Stimulated activated naive CD8-positive, alpha-beta T cell treated with anti-CD3 and anti-CD28 coated beads, Interleukin-15, Interleukin-2, amounts not matched to agents 100 U/mL and 50 U/mL, for 24 hours (primary cell): ENCODE results near the gene SPP2.

Source experiments
- ATAC-seq: fragments of 150-1000 bp; cut with Tn5 transposase; one replicate; pipeline ENCODE4 v1.10.0; 2021
- DNase-seq: peaks from one replicate; pipeline ENCODE4 v3.0.0; 2021

The SPP2 gene

DNA sequence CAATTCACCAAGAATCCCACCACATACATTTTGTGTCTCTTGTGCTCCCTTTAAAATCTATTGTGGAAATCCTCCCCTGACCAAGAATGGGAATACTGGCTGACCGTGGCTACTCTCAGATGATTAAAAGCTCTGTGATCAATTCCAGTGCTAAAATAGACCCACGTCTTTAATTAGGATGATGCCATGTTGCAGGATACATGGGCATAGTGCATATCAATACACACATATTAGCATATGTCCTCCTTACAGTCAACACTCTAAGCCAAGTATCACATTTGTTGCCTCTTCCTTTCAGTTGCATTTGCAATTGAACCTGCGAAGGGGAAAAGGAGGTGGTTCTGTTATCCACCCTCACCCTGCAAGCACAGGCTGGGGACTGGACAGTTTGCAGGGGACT, 41.8 kb downstream of the SPP2 start:
- ATAC-seq = no peak
- no peak for DNase-seq

DNA sequence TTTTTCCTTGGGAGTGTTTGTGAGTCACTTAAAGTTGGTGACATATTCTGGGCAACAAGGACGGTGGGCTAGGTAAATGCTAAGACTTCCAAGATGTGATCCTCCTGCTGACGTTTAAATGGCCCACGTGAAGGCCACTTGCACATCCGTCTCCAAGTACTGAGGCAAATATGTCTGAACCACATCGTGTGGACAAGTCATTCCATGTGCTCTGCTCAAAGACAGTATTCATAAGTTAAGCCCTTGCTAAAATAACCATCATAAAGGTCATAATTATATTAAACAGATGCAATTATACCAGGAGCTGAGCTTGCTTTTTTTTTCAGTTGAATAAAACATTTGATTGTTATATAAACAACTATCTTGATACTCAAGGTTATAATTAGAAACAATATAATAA, 44.8 kb downstream of the SPP2 start:
- no peak for DNase-seq
- ATAC-seq = no peak

DNA sequence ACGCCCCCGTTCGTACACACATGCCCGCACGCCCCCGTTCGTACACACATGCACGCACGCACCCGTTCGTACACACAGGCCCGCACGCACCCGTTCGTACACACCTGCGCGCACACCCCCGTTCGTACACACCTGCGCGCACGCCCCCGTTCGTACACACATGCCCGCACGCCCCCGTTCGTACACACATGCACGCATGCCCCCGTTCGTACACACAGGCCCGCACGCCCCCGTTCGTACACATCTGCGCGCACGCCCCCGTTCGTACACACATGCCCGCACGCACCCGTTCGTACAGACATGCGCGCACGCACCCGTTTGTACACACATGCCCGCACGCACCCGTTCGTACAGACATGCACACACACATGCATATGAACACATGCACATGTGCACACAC, 45.7 kb downstream of the SPP2 start:
- ATAC-seq (no peak), DNase-seq (no peak)

DNA sequence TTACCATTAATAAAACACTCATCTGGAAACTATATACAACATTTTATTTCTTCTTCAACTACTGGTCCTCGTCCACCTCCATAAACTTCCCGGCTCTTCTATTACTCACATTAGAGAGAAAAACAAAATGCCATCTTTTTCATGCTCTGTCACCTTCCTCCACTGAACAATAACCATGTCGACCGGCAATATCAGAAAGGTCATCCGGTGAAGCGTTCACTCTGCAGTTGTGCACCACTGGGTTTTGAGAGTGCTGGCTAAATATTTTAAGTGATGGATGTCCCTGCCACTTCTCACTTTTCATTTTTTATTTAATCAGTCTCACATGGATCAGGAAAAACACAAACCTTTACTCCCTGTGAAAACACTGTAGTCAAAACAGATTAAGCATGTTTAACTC, 48.2 kb downstream of the SPP2 start:
- ATAC-seq = no peak
- DNase-seq = no peak

DNA sequence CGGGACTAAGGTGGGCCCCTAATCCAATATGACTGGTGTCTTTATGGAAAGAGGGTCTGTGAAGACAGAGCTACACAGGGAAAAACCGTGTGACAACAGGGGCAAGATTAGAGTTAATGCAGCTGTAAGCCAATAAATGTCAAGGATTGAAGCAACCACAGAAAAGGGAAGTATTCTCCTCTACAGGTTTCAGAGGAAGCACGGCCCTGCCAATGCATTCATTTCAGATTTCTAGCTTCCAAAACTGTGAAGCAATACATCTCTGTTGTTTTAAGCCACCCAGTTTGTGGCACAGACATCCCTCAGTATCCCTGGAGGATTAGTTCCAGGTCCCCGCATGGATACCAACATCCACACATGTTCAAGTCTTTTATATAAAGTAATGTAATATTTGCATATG, 48.8 kb downstream of the SPP2 start:
- ATAC-seq = no peak

DNA sequence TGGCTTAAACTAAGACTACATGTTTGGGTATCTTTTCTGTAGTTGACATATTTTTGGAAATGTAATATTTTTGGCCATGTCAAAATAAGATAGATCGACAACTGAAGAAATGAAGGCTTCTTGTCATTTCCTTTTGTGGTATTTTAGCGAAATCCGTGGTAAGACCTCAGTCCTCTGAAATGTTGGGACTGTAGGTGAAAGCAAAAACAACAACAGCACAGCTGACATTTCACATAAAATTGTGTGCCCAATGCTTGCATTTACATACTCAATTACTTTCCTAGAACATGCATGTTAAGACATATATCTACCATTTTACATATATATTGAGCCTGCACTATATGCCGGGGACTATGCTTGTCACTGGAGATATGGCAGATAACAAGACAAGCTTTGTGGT, 50.2 kb downstream of the SPP2 start:
- DNase-seq = no peak
- no peak for ATAC-seq

More for the DNA sequence above, 48.8 kb downstream of the SPP2 start:
- no peak for DNase-seq

DNA sequence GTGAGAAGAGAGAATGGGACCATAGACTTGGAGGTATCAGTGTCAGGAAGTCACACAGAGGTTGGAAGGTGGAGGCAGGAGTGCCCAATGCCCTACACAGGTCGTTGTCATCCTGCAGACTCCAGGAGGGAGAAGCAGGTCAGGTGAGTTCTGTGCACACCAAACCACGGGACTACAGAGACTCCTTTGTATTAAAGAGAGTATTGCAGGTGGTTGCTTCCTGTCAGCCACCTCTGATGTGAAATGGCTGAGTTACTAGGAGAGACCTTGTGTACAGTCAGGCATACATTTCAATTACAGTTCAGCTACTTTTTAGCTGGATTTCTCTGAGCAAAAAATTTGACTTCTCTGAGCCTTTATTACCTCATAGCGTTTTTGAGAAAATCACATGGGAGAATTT, 51.6 kb downstream of the SPP2 start:
- DNase-seq = no peak
- ATAC-seq = no peak

DNA sequence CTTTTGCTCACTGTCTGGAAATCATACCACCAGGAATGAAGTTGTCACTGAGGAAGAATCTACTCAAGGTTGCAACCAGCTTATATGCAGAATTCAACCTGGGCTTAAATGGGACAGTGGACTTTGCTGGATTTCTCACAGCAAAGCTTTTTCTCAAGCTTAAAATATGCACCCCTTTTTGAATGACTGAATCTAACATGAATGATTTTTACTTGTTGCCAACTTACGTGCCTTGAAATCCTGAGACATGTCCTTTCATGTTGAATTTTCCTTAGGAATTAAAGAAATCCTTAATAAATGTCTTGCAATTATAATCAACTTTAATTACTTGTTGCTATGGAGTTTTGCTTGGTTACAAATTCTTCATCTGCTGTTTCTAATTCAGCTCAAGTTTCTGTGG, 57.4 kb downstream of the SPP2 start:
- ATAC-seq (no peak), DNase-seq (no peak)

DNA sequence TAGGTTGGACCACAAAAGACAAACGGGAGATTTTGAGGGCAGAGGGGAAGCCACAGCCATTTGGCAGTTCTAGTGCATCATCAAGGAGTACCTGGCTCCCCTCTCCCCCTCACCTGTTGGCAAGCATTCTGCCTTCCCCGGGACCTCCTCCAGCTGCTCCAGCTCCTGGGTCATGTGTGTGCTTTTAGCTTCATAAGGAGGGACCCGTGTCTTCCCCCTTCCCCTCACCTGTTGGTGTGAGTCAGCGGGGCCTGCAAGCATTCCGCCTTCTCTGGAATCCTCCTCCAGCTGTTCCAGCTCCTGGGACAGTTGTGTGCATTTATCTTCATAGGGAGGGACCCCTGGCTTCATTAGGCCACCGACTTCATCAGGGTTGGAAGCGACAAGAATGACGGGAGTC, 58.8 kb downstream of the SPP2 start:
- no peak for DNase-seq
- ATAC-seq = no peak

DNA sequence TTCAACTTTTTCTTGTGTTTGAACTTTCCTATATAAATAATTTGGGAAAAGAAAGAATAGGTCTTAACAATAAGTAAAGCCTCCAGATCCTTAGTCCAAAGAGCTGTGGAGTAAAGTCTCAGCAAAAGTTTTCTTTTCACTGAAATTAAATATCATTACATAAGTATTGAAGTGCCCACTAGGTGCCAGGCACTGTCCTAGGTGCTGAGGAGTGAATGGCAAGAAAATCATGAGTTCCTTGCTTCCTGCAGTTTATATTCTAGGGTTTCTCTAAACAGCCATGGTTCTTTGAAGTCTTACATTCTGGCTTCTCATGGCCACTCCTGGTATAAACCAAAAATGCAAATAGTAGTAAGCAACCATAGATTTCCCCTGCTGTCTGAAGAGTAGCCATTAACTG, 59.7 kb downstream of the SPP2 start:
- no peak for ATAC-seq
- DNase-seq = no peak

DNA sequence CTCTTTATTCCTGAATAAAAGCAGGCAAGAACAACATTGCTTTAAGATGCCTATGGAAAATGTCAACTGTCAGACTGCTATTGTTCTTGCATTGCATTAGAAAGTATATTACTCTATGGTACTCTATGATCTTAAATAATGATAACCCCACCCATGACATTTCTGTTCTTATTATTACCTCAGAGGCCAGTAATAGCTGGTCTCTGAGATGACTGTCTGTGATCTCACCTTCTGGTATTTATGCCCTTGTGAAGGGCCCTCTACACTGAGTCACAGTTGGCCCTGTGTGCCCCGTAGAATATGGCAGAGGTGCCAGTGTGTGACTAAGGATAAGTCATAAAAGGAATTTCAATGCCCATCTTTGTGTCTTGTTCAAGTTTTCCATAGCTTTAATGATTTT, 61.0 kb downstream of the SPP2 start:
- ATAC-seq = peak; percentile 71
- no peak for DNase-seq

DNA sequence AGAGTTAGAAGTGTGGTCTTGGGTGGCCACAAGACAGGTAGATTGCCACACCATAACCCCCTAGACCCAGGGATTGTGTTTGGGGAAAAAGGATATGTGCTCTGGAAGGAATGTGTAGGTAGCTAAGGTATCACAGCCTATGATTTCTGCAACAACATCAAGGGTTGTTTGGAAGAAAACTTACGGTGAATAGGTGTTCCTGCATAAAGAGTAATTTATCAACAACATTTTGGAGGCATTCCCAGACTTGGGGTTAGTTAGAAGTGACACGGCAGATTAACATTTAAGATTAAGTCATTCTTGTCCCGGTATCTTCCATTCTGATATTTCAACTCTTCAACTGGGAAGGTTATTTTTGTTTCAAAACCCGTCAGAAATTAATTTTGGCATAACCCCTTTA, 65.5 kb downstream of the SPP2 start:
- ATAC-seq (no peak), DNase-seq (no peak)

DNA sequence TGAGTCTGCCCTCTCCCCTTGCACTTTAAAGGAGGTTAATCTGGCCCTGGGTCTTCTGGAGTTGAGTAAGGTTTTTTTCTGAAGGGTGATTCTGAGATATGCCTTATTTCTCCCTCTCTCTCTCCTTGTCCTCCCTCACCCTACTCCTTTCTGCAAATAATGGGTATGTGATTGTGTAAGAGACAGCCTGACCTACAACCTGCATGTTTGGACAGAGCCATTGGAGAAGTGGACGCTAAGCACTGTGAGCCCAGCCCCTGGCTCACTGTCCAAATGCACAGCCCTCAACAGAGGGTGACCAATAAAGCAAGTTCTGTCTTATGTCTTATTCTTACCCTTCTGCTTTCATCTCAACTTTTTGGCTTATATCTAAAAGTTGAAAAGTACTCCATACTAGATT, 71.5 kb downstream of the SPP2 start:
- DNase-seq (no peak), ATAC-seq (no peak)

DNA sequence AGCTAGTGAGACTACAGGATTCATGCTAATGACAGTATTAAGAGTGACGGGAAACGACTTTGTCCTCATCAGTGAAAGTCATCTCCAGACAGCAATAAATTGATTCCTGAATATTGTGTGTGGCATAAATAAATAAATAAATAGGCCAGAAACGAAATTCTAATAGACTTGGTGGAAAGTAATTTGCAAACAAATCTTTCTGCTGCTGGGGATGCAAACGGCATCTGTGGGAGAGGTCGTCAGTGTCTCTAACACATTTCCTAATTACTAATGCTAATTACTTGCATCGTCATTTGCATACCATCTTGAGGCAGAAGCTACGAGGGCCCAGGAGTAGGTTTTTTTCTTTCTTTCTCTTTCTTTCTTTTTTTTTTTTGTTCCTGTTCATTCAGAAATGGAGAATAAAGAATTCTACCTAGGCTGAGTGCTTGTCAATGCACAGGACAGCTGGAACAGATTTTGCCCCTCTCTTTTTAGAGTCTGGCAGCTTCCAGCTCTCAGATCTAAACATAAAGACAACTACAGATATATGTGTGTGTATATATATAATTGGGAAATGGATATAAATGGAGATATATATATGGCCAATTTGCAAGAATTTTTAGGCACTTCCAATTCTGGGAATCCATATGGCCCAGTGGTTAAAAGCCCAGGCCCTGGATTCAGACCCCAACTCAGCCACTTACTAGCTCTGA, 75.1 kb downstream of the SPP2 start:
- DNase-seq (no peak), ATAC-seq (no peak)

DNA sequence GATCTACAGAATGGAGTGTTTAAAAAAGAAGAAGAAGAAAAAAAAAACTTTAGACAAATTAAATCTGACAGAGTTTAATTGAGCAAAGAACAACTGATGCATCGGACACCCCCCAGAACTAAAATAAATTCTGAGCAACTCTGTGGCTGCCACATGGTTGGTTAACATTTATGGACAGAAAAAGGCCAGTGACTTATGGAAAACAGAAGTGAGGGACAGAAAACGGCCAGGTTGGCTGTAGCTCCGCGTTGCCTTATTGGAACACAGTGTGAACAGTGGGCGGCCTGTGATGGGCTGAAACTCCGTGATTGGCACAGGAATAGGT, 75.6 kb downstream of the SPP2 start:
- ATAC-seq (no peak), DNase-seq (no peak)
